Loucy (cell line): Measurements from ENCODE around the gene CBARP.

ENCODE experiments used
- H2AFZ ChIP-seq: fragments of 200-600 bp; sonication (generic); 2 replicates; pipeline ENCODE4 v1.6.0; 2016; ENCODE audit warnings: antibody characterized with exemption, mild to moderate bottlenecking, low read length, moderate library complexity
- H3F3A ChIP-seq: fragments of 200-600 bp; 2 replicates; pipeline ENCODE4 v1.6.0; 2016; ENCODE audit warnings: antibody characterized with exemption, low read depth, mild to moderate bottlenecking
- H3K27me3 ChIP-seq: fragments of 200-600 bp; sonication (generic); 2 replicates; pipeline ENCODE4 v1.6.1; 2014; ENCODE audit warnings: low read length, mild to moderate bottlenecking; ENCODE audit not compliant: insufficient read depth, poor library complexity, severe bottlenecking
- H3K36me3 ChIP-seq: fragments of 200-600 bp; sonication (generic); 2 replicates; pipeline ENCODE4 v1.6.1; 2016; ENCODE audit warnings: low read length; ENCODE audit not compliant: insufficient read depth
- H3K4me1 ChIP-seq: fragments of 200-600 bp; sonication (generic); 2 replicates; pipeline ENCODE4 v1.5.1; 2014; ENCODE audit warnings: low read length, mild to moderate bottlenecking; ENCODE audit not compliant: insufficient read depth, poor library complexity, severe bottlenecking
- H3K4me2 ChIP-seq: fragments of 200-600 bp; sonication (generic); 2 replicates; pipeline ENCODE4 v1.6.0; 2014; ENCODE audit warnings: antibody characterized with exemption, low read length, low read depth, mild to moderate bottlenecking; ENCODE audit not compliant: poor library complexity, severe bottlenecking
- H3K4me3 ChIP-seq: fragments of 200-600 bp; sonication (generic); 2 replicates; pipeline ENCODE4 v1.5.1; 2014; ENCODE audit warnings: low read length, mild to moderate bottlenecking, mixed read lengths; ENCODE audit not compliant: poor library complexity, severe bottlenecking
- H3K79me2 ChIP-seq: fragments of 200-600 bp; sonication (generic); 2 replicates; pipeline ENCODE4 v1.6.1; 2014; ENCODE audit warnings: low read length; ENCODE audit not compliant: insufficient read depth
- H3K9ac ChIP-seq: fragments of 200-600 bp; sonication (generic); 2 replicates; pipeline ENCODE4 v1.6.0; 2014; ENCODE audit warnings: mild to moderate bottlenecking, low read depth, low read length, moderate library complexity; ENCODE audit not compliant: poor library complexity, severe bottlenecking
- H3K9me2 ChIP-seq: fragments of 200-600 bp; sonication (generic); replicated peaks from 2 replicates; pipeline ENCODE4 v1.6.1; 2016; ENCODE audit warnings: low read depth, low read length, mixed read lengths
- H3K9me3 ChIP-seq: fragments of 200-600 bp; sonication (generic); 2 replicates; pipeline ENCODE4 v1.6.1; 2014; ENCODE audit warnings: mild to moderate bottlenecking, antibody characterized with exemption, low read length, low read depth; ENCODE audit not compliant: insufficient read depth
- H4K20me1 ChIP-seq: fragments of 200-600 bp; sonication (generic); 2 replicates; pipeline ENCODE4 v1.6.0; 2014; ENCODE audit warnings: antibody characterized with exemption, low read length, mild to moderate bottlenecking; ENCODE audit not compliant: insufficient read depth, poor library complexity, severe bottlenecking
- CTCF ChIP-seq: fragments of 200-600 bp; sonication (generic); conservative IDR thresholded peaks from 2 replicates; pipeline ENCODE4 v1.5.1; 2014; ENCODE audit warnings: mild to moderate bottlenecking, antibody characterized with exemption, low read length
- EZH2phosphoT487 ChIP-seq: fragments of 200-600 bp; IDR thresholded peaks from 2 replicates; pipeline ENCODE4 v1.6.1; 2018; ENCODE audit warnings: antibody characterized with exemption, mild to moderate bottlenecking, moderate library complexity, borderline replicate concordance

The CBARP gene

GRCh38 chr19:1249990-1250436 is 12.2 kb upstream of the CBARP start:
- Histone ChIP-seq H3F3A (peaks cover 8% of the 10 kb centered on the region; the same call in 1 of the 2 replicates), H3K4me1 (peaks cover 18% of the 10 kb centered on the region), H3K36me3 (peaks cover 10% of the 10 kb centered on the region; the same call in 1 of the 2 replicates), H3K9me2 (no peaks in the 10 kb centered on the region), H3K27me3 (no peaks in the 10 kb centered on the region), H3K4me3 (peak overlapping the region; percentile 90), H4K20me1 (peaks cover 43% of the 10 kb centered on the region), H3K9me3 (no peaks in the 10 kb centered on the region), H3K9ac (peak overlapping the region; percentile 95), H3K4me2 (peak overlapping the region; percentile 98), H2AFZ (no peak overlapping the region), H3K79me2 (peaks cover 52% of the 10 kb centered on the region)
- TF ChIP-seq CTCF (no peak), EZH2phosphoT487 (no peak)

- Histone ChIP-seq H3K9me2 (no peaks in the 10 kb centered on the region), H3K79me2 (peaks cover 51% of the 10 kb centered on the region), H3K9ac (peak overlapping the region; percentile 95), H4K20me1 (peaks cover 43% of the 10 kb centered on the region), H3K27me3 (no peaks in the 10 kb centered on the region), H3K36me3 (peaks cover 4% of the 10 kb centered on the region; the same call in 1 of the 2 replicates), H3K4me1 (peaks cover 23% of the 10 kb centered on the region), H3K4me2 (peak overlapping the region; percentile 76), H3F3A (peaks cover 8% of the 10 kb centered on the region; the same call in 1 of the 2 replicates), H3K4me3 (peak overlapping the region; percentile 92), H3K9me3 (no peaks in the 10 kb centered on the region), H2AFZ (peak overlapping the region; percentile 67; the same call in 1 of the 2 replicates)
- no peak for TF ChIP-seq CTCF
- TF ChIP-seq EZH2phosphoT487, result no peak
Observed at GRCh38 chr19:1249298-1249989, 11.6 kb upstream of the CBARP start.

GRCh38 chr19:1248786-1249297 is 11.0 kb upstream of the CBARP start:
- Histone ChIP-seq H3K4me3 (peak overlapping the region; percentile 92), H3K9ac (peak overlapping the region; percentile 94), H3K4me1 (peaks cover 21% of the 10 kb centered on the region), H3F3A (peaks cover 8% of the 10 kb centered on the region; the same call in 1 of the 2 replicates), H3K36me3 (no peaks in the 10 kb centered on the region; the same call in 1 of the 2 replicates), H3K27me3 (no peaks in the 10 kb centered on the region), H3K4me2 (peak overlapping the region; percentile 76), H3K79me2 (peaks cover 49% of the 10 kb centered on the region), H3K9me2 (no peaks in the 10 kb centered on the region), H2AFZ (no peak overlapping the region), H3K9me3 (no peaks in the 10 kb centered on the region), H4K20me1 (peaks cover 37% of the 10 kb centered on the region)
- TF ChIP-seq CTCF (peak; percentile 72), EZH2phosphoT487 (no peak)
